HL-60 (cell line): Measurements from ENCODE around the gene ATF3.

Experiments
- CTCF ChIP-seq: IDR thresholded peaks from one replicate; pipeline ENCODE4 v1.5.1; 2011; ENCODE audit warnings: low read length, control low read depth, inconsistent platforms; ENCODE audit not compliant: insufficient read depth
- GABPA ChIP-seq: IDR thresholded peaks from 2 replicates; pipeline ENCODE4 v1.6.1; 2012; ENCODE audit warnings: low read depth
- POLR2AphosphoS5 ChIP-seq: IDR thresholded peaks from 2 replicates; pipeline ENCODE4 v1.6.1; 2012; ENCODE audit warnings: low read depth

GRCh38 chr1:212605441-212606394 is 2.8 kb upstream of the ATF3 start:
- TF ChIP-seq CTCF (no peak), GABPA (no peak), POLR2AphosphoS5 (no peak)
